M059J (cell line): ENCODE measurements around the gene TRAPPC13. TPM values are rescaled to one million over a fixed set of nuclear protein-coding genes. Genes with fewer than 3 reads are reported as not detected.
"Not testable (repeated sequence)": the region's sequence is repeated elsewhere in the genome, so short reads cannot be mapped to it uniquely, and the experiment has no call there.

Source experiments
- DNase-seq: peaks from one replicate; pipeline ENCODE4 v3.0.0-alpha.2; 2012; ENCODE audit warnings: low read depth
- total RNA-seq: library from RNA; depleted of rRNA; stranded (reverse); fragments of >200 nt; shearing (Covaris generic); gene quantifications from 2 replicates; pipeline ENCODE4 v1.2.3, GENCODE V29; 2014; rRNA removed

The TRAPPC13 gene
- total RNA-seq, 1 experiment from 2014 or later = 27.8 TPM

DNA sequence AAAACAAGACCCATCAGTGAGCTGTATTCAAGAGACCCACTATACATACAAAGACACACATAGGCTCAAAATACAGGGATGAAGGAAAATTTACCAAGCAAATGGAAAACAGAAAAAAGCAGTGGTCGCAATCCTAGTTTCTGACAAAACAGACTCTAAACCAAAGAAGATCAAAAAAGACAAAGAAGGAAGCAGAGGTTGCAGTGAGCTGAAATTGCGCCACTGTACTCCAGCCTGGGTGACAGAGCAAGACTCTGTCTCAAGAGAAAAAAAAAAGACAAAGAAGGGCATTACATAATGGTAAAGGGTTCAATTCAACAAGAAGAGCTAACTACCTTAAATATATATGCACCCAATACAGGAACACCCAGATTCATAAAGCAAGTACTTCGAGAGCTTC, 51.2 kb downstream of the TRAPPC13 start:
- DNase-seq = not testable (repeated sequence)

DNA sequence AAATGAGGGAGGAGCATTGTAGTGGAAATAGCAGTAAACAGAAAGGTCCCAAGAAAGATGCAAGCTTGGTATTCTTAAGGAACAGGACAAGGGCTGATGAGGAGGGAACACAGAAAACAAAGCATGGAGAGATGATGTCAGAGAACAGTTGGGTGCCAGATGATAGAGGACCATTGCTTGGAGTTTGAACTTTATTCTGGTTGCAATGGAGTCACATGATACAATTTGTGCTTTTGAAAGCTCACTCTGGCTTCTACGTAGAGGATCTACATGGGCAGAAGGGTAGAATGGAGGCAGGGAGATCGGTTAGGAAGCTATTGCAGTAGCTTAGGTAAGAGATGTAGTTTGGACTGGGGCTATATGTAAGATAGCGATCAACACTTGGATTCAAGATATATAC, 57.3 kb downstream of the TRAPPC13 start:
- DNase-seq = no peak

DNA sequence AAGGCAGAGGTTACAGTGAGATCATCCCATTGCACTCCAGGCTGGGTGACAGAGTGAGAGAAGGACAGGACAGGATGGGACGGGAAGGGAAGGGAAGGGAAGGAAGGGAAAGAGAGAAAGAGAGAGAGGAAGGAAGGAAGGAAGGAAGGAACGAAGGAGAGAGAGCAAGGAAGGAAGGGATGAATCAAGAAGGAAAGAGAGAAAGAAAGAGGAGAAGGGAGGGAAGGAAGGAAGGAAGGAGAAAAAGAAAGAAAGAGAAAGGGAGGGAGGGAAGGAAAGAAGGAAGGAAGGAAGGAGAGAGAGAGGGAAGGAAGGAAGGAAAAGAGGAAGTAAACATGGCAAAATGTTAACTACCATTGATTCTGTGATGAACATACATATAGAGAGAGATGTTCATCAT, 68.3 kb downstream of the TRAPPC13 start:
- DNase-seq = no peak

DNA sequence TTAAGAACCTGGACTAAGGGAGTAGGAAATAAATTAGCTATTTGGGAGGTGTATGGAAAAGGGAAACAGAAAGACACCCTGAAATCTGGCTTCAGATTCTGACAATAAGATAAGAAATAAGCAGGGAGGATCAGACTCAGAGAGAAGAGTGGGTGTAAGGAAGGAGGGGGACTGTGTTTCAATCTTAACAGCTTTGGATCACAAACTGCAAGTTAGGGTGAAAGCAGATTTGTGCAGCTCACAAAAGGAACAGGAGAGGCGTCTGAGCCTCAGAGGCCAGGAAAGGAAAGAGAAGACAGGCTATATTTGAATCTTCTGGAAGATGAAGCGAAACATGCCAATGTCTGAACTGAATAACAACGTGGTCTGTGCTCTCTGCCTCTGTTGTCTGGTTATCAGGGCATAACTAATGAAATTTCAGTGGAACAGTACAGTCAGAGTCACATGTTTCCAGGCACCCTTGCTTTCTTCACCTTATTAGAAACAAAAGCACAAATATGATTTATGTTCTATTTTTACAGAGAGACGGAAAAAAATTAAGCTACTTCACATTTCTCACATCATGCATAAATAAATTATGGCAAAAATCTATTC, 70.4 kb downstream of the TRAPPC13 start:
- DNase-seq = no peak

DNA sequence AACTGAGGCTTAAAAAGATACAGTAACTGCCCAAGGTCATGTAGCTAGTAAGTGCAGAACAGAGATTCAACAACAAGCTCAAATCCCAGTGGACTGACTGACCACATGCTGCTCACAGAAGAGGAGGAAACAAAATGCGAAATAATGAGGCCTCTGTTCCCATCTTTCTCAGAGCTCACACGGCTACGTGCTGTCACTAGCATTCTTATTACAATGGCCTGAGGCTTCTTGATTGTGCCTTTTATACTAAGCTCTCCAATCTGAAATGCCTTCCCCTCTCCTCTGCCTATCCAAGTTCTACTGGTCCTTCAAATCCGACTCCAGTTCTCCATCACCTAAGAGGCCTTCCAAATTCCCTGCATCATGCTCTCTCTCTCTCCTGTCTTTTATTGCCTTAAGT, 71.1 kb downstream of the TRAPPC13 start:
- no peak for DNase-seq

- no peak for DNase-seq
Measured at GRCh38 chr5:65696892-65697291, 72.1 kb downstream of the TRAPPC13 start.

DNA sequence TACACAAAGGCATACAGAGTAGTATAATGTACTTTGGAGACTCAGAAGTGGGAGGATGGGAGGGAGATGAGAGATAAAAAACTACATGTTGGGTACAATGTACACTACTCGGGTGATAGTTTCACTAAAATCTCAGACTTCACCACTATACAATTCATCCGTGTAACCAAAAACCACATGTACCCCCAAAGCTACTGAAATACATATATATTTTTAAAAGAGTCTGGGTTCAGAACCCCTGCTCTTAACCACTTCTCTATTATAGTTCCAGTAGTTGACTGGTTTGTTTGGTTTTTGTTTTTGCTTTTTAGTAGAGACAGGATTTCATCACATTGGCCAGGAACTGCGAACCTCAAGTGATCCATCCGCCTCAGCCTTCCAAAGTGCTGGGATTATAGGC, 74.5 kb downstream of the TRAPPC13 start:
- DNase-seq = no peak

DNA sequence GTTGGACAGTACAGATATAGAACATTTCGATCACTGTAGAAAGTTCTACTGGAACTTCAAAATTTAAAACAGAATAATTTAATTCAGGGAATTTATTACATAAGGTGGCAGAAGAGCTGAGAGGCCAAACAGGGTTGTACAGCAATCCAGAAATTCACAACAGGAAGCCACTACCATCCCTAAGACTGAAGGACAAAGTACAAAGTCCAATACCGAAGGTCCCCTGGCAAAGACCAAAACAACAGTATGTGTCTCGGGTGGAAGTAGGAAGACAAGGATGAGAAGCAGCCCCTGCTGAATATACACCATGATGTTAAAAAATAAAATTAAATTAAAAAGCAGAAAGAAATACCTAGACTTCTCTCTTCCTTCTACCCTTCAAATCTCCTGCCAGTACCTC, 77.2 kb downstream of the TRAPPC13 start:
- no peak for DNase-seq

- DNase-seq = no peak
Measured at GRCh38 chr5:65704621-65705239, 79.9 kb downstream of the TRAPPC13 start.

- no peak for DNase-seq
Measured at GRCh38 chr5:65707663-65708062, 82.8 kb downstream of the TRAPPC13 start.

DNA sequence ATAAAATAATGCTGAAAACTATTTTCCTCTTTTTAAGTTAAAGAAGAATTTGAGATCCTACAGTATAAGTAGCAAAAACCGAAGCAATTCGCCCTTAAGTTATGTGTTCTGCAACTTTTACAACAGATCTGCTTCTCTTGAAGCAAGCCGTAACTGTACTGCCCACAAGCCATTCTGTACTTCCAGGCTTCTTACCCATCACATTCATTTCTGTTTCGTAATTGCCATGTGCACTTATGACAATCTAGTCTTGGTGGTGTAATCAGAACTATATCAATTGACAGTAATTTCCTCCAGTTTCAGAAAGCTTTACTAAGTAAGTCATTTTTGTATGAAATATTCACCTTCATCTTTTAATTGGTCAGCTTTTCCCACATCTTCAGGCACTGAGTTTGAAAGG, 83.3 kb downstream of the TRAPPC13 start:
- DNase-seq = no peak

Other genes with a start within 250 kb of the TRAPPC13 start
- gene ADAMTS6, start 143.1 kb upstream of the TRAPPC13 start, total RNA-seq = 16.5 and 18.9 TPM in 2 replicates
- gene CENPK, start 61.9 kb upstream of the TRAPPC13 start, total RNA-seq = 18.5 and 31.3 TPM in 2 replicates
- gene PPWD1, start 61.7 kb upstream of the TRAPPC13 start, total RNA-seq = 21.5 and 29.0 TPM in 2 replicates
- 6.3 and 13.0 TPM in 2 replicates for gene TRIM23, start 694 bp upstream of the TRAPPC13 start, total RNA-seq
- 5.6 and 7.9 TPM in 2 replicates for gene SHLD3, start within 50 bp of the TRAPPC13 start, total RNA-seq
- gene SGTB, start 97.1 kb downstream of the TRAPPC13 start, total RNA-seq = 3.3 and 5.1 TPM in 2 replicates
- gene NLN, start 97.2 kb downstream of the TRAPPC13 start, total RNA-seq = 12.3 and 27.9 TPM in 2 replicates